ENCODE data around the gene HMG20B. TPM values are rescaled to one million over a fixed set of nuclear protein-coding genes. Genes with fewer than 3 reads are reported as not detected.

The HMG20B gene
- 100 to 1,000 TPM; 120 to 142 (median 127) TPM for total RNA-seq

- DNase-seq (ENCODE audit: low spot score in 2 of 2), result no peak
- Histone ChIP-seq H3K27me3 (no peaks in the 10 kb centered on the region), H3K27ac (peak within 1 kb of the TSS; percentile 89 to 92), H3K9me3 (no peaks in the 10 kb centered on the region), H3K4me1 (no peaks in the 10 kb centered on the region), H3K4me3 (peak within 1 kb of the TSS; percentile 90 to 96 (median 95)), H3K36me3 (no peaks in the 10 kb centered on the region)
- TF ChIP-seq POLR2A (IDR thresholded peaks at IDR 0.05) (peak; percentile 13), POLR2AphosphoS5 (IDR thresholded peaks at IDR 0.05) (no peak)
- intact Hi-C loops (cut with DNase I; ENCODE audit: low total_unique reads), result no loop called here
These were observed at the start of gene HMG20B for GRCh38 chr19:3572855-3573161. Gene HMG20B, plus strand, starts transcription at chr19:3572944. Its CDS starts 366 bp downstream, at chr19:3573310.

GRCh38 chr19:3523361-3524077, 49.2 kb upstream of the HMG20B start:
- H3K36me3 ChIP-seq, result peaks cover 4% of the 10 kb centered on the region
- no peak overlapping the region for H3K27ac ChIP-seq
- intact Hi-C loops (cut with DNase I; ENCODE audit: low total_unique reads), result no loop called here
- no peak for DNase-seq (ENCODE audit: low spot score in 2 of 2)
- no peaks in the 10 kb centered on the region for H3K9me3 ChIP-seq
- no peaks in the 10 kb centered on the region for H3K27me3 ChIP-seq
- TF ChIP-seq POLR2AphosphoS5 (IDR thresholded peaks at IDR 0.05), result no peak
- no peak for TF ChIP-seq POLR2A (IDR thresholded peaks at IDR 0.05)
- no peak for TF ChIP-seq CTCF (IDR thresholded peaks at IDR 0.05)
- H3K4me3 ChIP-seq, result no peak overlapping the region
- H3K4me1 ChIP-seq, result no peaks in the 10 kb centered on the region

- Histone ChIP-seq H3K27me3 (no peaks in the 10 kb centered on the region), H3K27ac (no peak overlapping the region), H3K4me3 (no peak overlapping the region), H3K36me3 (peaks cover 4% of the 10 kb centered on the region), H3K9me3 (no peaks in the 10 kb centered on the region), H3K4me1 (no peaks in the 10 kb centered on the region)
- intact Hi-C loops (cut with DNase I; ENCODE audit: low total_unique reads), result no loop called here
- no peak for DNase-seq (ENCODE audit: low spot score in 2 of 2)
- TF ChIP-seq POLR2AphosphoS5 (IDR thresholded peaks at IDR 0.05) (no peak), CTCF (IDR thresholded peaks at IDR 0.05) (no peak), POLR2A (IDR thresholded peaks at IDR 0.05) (no peak)
These were observed 48.5 kb upstream of the HMG20B start for GRCh38 chr19:3524078-3524842.

GRCh38 chr19:3524904-3525451, 47.8 kb upstream of the HMG20B start:
- Histone ChIP-seq H3K4me1 (no peaks in the 10 kb centered on the region), H3K27ac (no peak overlapping the region), H3K36me3 (peaks cover 4% of the 10 kb centered on the region), H3K9me3 (no peaks in the 10 kb centered on the region), H3K27me3 (no peaks in the 10 kb centered on the region), H3K4me3 (no peak overlapping the region)
- no peak for DNase-seq (ENCODE audit: low spot score in 2 of 2)
- TF ChIP-seq POLR2AphosphoS5 (IDR thresholded peaks at IDR 0.05) (no peak), CTCF (IDR thresholded peaks at IDR 0.05) (no peak), POLR2A (IDR thresholded peaks at IDR 0.05) (no peak)
- intact Hi-C loops (cut with DNase I; ENCODE audit: low total_unique reads), result no loop called here

GRCh38 chr19:3526507-3527237, 46.1 kb upstream of the HMG20B start:
- no peak for DNase-seq (ENCODE audit: low spot score in 2 of 2)
- no peaks in the 10 kb centered on the region for H3K27me3 ChIP-seq
- no peak overlapping the region for H3K4me3 ChIP-seq
- H3K9me3 ChIP-seq, result no peaks in the 10 kb centered on the region
- H3K27ac ChIP-seq, result no peak overlapping the region
- intact Hi-C loops (cut with DNase I; ENCODE audit: low total_unique reads), result no loop called here
- H3K36me3 ChIP-seq, result peaks cover 4% of the 10 kb centered on the region
- TF ChIP-seq POLR2A (IDR thresholded peaks at IDR 0.05), result no peak
- no peak for TF ChIP-seq POLR2AphosphoS5 (IDR thresholded peaks at IDR 0.05)
- TF ChIP-seq CTCF (IDR thresholded peaks at IDR 0.05), result no peak
- no peaks in the 10 kb centered on the region for H3K4me1 ChIP-seq
